ENCODE results near the gene CLIP3. TPM values are rescaled to one million over a fixed set of nuclear protein-coding genes. Genes with fewer than 3 reads are reported as not detected.
"Not testable (repeated sequence)": the region's sequence is repeated elsewhere in the genome, so short reads cannot be mapped to it uniquely, and the experiment has no call there.

CLIP3 gene
- total RNA-seq, 1 donor from 2014 or later, result 8.1 TPM

GRCh38 chr19:35986664-35987570 lies 45.8 kb downstream of the CLIP3 start:
- Histone ChIP-seq H3K4me3 (peak overlapping the region; percentile 38), H3K27me3 (ENCODE audit: low read depth) (peaks cover 27% of the 10 kb centered on the region), H3K9me3 (no peaks in the 10 kb centered on the region), H3K36me3 (no peaks in the 10 kb centered on the region), H3K4me1 (peaks cover 8% of the 10 kb centered on the region), H3K27ac (no peak overlapping the region)
- ATAC-seq (peak; percentile 62 to 64), DNase-seq (peak; percentile 68)
- TF ChIP-seq CTCF (IDR thresholded peaks at IDR 0.05), result no peak
- intact Hi-C loops (cut with DNase I), result no loop called here

GRCh38 chr19:35986111-35986510 lies 46.6 kb downstream of the CLIP3 start:
- H3K9me3 ChIP-seq, result no peaks in the 10 kb centered on the region
- intact Hi-C loops (cut with DNase I), result no loop called here
- H3K27me3 ChIP-seq (ENCODE audit: low read depth), result peaks cover 27% of the 10 kb centered on the region
- no peak for TF ChIP-seq CTCF (IDR thresholded peaks at IDR 0.05)
- ATAC-seq (no peak), DNase-seq (no peak)
- H3K27ac ChIP-seq, result no peak overlapping the region
- peaks cover 8% of the 10 kb centered on the region for H3K4me1 ChIP-seq
- H3K4me3 ChIP-seq, result no peak overlapping the region
- H3K36me3 ChIP-seq, result no peaks in the 10 kb centered on the region

GRCh38 chr19:35983177-35983576 lies 49.5 kb downstream of the CLIP3 start:
- intact Hi-C loops (cut with DNase I), result no loop called here
- Histone ChIP-seq H3K4me1 (peaks cover 8% of the 10 kb centered on the region), H3K36me3 (no peaks in the 10 kb centered on the region), H3K9me3 (no peaks in the 10 kb centered on the region), H3K27me3 (ENCODE audit: low read depth) (peaks cover 33% of the 10 kb centered on the region), H3K4me3 (no peak overlapping the region), H3K27ac (no peak overlapping the region)
- DNase-seq (no peak), ATAC-seq (no peak)
- no peak for TF ChIP-seq CTCF (IDR thresholded peaks at IDR 0.05)

GRCh38 chr19:35980997-35981396 lies 51.7 kb downstream of the CLIP3 start:
- H3K27ac ChIP-seq; ATAC-seq; H3K36me3 ChIP-seq; DNase-seq; H3K4me3 ChIP-seq; intact Hi-C loops (cut with DNase I); H3K9me3 ChIP-seq; H3K4me1 ChIP-seq: not testable (repeated sequence)
- peaks cover 20% of the 10 kb centered on the region for H3K27me3 ChIP-seq (ENCODE audit: low read depth)

- H3K4me1 ChIP-seq, result no peaks in the 10 kb centered on the region
- no peak for DNase-seq
- no peaks in the 10 kb centered on the region for H3K9me3 ChIP-seq
- TF ChIP-seq CTCF (IDR thresholded peaks at IDR 0.05), result no peak
- no peak for ATAC-seq
- H3K27ac ChIP-seq, result no peak overlapping the region
- no peak overlapping the region for H3K4me3 ChIP-seq
- H3K27me3 ChIP-seq (ENCODE audit: low read depth), result peaks cover 23% of the 10 kb centered on the region
- intact Hi-C loops (cut with DNase I), result no loop called here
- H3K36me3 ChIP-seq, result no peaks in the 10 kb centered on the region
These were observed 53.8 kb downstream of the CLIP3 start for GRCh38 chr19:35978832-35979365.

- Histone ChIP-seq H3K27ac (no peak overlapping the region), H3K4me3 (no peak overlapping the region), H3K27me3 (ENCODE audit: low read depth) (peaks cover 22% of the 10 kb centered on the region), H3K9me3 (no peaks in the 10 kb centered on the region), H3K36me3 (no peaks in the 10 kb centered on the region), H3K4me1 (no peaks in the 10 kb centered on the region)
- intact Hi-C loops (cut with DNase I), result no loop called here
- TF ChIP-seq CTCF (IDR thresholded peaks at IDR 0.05), result no peak
- no peak for DNase-seq
- ATAC-seq, result no peak
These were observed 54.4 kb downstream of the CLIP3 start for GRCh38 chr19:35978271-35978670.
